ENCODE measurements around the gene ARHGAP26. TPM values are rescaled to one million over a fixed set of nuclear protein-coding genes. Genes with fewer than 3 reads are reported as not detected.
"Not testable (repeated sequence)": the region's sequence is repeated elsewhere in the genome, so short reads cannot be mapped to it uniquely, and the experiment has no call there.

The ARHGAP26 gene
- total RNA-seq, 2 donors from 2014 or later: 21.3 to 22.7 TPM

DNA sequence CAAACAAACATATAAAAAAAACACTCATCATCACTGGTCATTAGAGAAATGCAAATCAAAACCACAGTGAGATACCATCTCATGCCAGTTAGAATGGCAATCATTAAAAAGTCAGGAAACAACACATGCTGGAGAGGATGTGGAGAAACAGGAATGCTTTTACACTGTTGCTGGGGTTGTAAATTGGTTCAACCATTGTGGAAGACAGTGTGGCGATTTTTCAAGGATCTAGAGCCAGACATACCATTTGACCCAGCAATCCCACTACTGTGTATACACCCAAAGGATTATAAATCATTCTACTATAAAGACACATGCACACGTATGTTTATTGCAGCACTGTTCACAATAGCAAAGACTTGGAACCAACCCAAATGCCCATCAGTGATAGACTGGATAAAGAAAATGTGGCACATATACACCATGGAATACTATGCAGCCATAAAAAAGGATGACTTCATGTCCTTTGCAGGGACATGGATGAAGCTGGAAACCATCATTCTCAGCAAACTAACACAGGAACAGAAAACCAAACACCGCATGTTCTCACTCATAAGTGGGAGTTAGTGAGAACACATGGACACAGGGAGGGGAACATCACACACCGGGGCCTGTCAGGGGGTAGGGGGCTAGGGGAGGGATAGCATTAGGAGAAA is 433.3 kb downstream of the ARHGAP26 start:
- H3K4me3 Mint-ChIP-seq; H3K27ac Mint-ChIP-seq; H3K36me3 Mint-ChIP-seq (ENCODE audit: low read depth); DNase-seq; H3K27me3 Mint-ChIP-seq; H3K4me1 Mint-ChIP-seq; ATAC-seq; H3K9me3 ChIP-seq (ENCODE audit: control insufficient read depth, low read length, poor library complexity, severe bottlenecking): not testable (repeated sequence)

GRCh38 chr5:143204474-143205246 is 434.5 kb downstream of the ARHGAP26 start:
- Mint-ChIP-seq H3K27me3 (no peaks in the 10 kb centered on the region), H3K27ac (no peak overlapping the region)

GRCh38 chr5:143205386-143205785 is 435.2 kb downstream of the ARHGAP26 start:
- H3K4me1 Mint-ChIP-seq: peaks cover 2% of the 10 kb centered on the region
- ATAC-seq (no peak), DNase-seq (no peak)
- H3K27me3 Mint-ChIP-seq: no peaks in the 10 kb centered on the region
- H3K27ac Mint-ChIP-seq: no peak overlapping the region
- no peak overlapping the region for H3K4me3 Mint-ChIP-seq
- no peaks in the 10 kb centered on the region for H3K9me3 ChIP-seq (ENCODE audit: control insufficient read depth, low read length, poor library complexity, severe bottlenecking)
- peaks cover 4% of the 10 kb centered on the region for H3K36me3 Mint-ChIP-seq (ENCODE audit: low read depth)

More at GRCh38 chr5:143204474-143205246, 434.5 kb downstream of the ARHGAP26 start:
- ATAC-seq (no peak), DNase-seq (no peak)
- Mint-ChIP-seq H3K4me1 (peaks cover 2% of the 10 kb centered on the region), H3K36me3 (ENCODE audit: low read depth) (peaks cover 6% of the 10 kb centered on the region), H3K4me3 (no peak overlapping the region)
- no peaks in the 10 kb centered on the region for H3K9me3 ChIP-seq (ENCODE audit: control insufficient read depth, low read length, poor library complexity, severe bottlenecking)

DNA sequence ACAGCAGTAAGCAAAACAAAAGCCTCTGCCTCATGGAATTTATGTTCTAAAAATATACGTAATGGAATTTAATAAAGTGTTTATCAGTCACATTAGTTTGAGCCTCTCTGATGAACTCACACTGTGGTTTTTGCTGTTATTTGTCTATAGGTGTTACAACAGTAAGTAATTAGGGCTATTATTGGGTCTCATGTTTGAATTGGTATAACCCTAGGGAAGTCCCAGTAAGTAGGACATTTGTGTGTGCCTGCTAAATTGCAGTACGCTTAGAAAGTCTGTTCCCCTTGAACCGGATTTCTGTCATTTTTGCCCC is 435.7 kb downstream of the ARHGAP26 start:
- Mint-ChIP-seq H3K27ac (peak overlapping the region; percentile 8), H3K36me3 (ENCODE audit: low read depth) (peaks cover 4% of the 10 kb centered on the region), H3K27me3 (no peaks in the 10 kb centered on the region), H3K4me3 (no peak overlapping the region), H3K4me1 (peaks cover 2% of the 10 kb centered on the region)
- ATAC-seq: no peak
- H3K9me3 ChIP-seq (ENCODE audit: control insufficient read depth, low read length, poor library complexity, severe bottlenecking): no peaks in the 10 kb centered on the region
- no peak for DNase-seq

DNA sequence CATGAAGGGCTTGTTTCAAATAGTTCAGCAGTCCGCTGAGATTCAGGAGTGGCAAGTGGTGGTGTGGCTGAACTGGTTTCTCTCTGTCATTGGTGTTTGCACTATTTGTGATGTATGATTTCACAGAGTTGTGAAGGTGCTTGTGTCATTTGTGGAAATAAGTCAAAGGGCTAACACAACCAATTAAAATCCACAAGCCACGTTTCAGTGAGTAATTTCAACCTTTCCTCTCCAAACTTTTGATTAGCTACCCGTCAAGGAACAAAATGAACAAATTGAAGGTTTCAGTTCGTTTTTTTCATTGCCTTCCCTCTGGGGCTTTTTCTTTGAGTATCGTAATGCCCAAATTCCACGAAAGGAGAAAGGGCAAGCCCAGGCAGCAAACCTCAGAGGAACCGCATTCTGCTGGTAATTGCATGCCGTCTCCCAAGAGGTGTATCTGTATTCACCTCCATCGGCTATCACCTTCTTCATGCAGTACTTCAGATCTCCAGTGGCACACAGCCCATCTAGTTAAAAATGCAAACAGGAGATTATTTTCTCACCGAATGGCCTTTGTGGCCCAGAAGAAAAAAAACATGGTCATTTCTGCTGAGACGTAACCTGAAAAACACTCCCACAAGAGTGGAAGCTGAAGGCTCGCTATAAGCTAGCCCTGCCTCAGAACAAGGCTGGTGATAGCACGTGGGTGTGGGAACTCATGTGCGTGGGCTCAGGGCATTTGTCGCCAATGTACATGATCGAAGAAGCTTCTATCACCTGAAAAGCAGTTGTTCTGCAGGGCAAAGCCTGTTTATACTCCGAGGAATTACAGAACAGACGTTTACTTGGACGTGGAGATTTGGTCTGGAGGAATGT is 436.2 kb downstream of the ARHGAP26 start:
- ATAC-seq (no peak), DNase-seq (no peak)
- Mint-ChIP-seq H3K4me3 (no peak overlapping the region), H3K4me1 (peaks cover 2% of the 10 kb centered on the region), H3K27ac (peak overlapping the region; percentile 8), H3K36me3 (ENCODE audit: low read depth) (peaks cover 4% of the 10 kb centered on the region), H3K27me3 (no peaks in the 10 kb centered on the region)
- H3K9me3 ChIP-seq (ENCODE audit: control insufficient read depth, low read length, poor library complexity, severe bottlenecking): no peaks in the 10 kb centered on the region

DNA sequence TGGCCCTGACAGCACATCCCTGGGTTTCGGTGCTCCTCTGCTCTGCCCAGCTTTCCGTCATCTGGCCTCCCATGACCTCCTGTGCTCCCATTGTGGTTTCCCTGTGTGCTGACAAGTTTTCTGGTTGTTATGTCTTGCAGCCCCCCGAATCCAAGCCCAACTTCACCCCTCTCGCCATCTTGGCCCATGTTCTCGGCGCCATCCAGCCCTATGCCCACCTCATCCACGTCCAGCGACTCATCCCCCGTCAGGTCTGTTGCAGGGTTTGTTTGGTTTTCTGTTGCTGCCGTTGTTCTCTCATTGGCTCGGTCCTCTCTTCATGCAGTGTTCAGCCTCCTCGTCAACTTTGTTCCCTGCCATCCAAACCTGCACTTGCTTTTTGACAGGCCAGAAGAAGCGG is 436.9 kb downstream of the ARHGAP26 start:
- H3K36me3 Mint-ChIP-seq (ENCODE audit: low read depth): peaks cover 4% of the 10 kb centered on the region
- no peak for DNase-seq
- no peak overlapping the region for H3K4me3 Mint-ChIP-seq
- H3K27me3 Mint-ChIP-seq: no peaks in the 10 kb centered on the region
- ATAC-seq: no peak
- H3K4me1 Mint-ChIP-seq: peaks cover 2% of the 10 kb centered on the region
- no peaks in the 10 kb centered on the region for H3K9me3 ChIP-seq (ENCODE audit: control insufficient read depth, low read length, poor library complexity, severe bottlenecking)
- H3K27ac Mint-ChIP-seq: no peak overlapping the region

DNA sequence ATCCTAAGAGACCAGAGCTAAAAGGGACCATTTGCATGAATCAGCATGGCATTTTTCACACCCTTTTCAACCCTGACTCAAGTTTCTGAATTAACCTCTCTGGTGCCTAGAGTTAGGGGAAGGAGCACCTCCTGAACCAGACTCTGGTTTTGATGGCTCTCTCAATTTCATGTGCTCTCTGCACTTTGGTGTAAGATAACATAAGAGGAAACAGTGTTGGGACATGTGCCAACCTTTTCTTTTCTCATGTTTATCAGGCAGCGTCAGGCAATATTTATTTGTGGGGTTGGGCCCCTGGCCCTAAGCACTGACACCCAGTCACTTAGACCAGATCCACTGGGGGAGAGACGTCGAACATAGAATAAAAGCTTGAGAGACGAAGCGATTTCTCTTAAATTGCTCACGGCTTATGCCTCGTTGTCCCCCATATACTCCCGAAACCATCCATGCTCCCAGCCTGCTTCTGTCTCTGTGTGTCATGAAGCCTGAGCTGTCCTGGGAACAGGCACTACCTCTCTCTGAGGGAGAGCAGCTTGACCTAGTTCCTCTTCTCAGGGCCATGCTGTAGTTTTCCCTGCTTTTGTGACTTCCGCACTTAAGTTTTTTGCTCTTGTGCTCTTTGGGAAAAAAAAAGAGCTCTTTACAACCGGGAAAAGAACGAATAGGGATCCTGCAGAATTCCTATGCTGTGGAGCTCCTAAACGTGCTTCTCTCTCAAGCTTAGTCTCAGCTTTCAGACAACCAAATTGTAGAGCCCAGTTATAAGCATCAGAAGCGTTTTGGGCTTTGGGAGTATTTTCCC is 437.6 kb downstream of the ARHGAP26 start:
- H3K27me3 Mint-ChIP-seq: no peaks in the 10 kb centered on the region
- no peak overlapping the region for H3K27ac Mint-ChIP-seq
- no peak overlapping the region for H3K4me3 Mint-ChIP-seq
- H3K36me3 Mint-ChIP-seq (ENCODE audit: low read depth): peaks cover 4% of the 10 kb centered on the region
- peaks cover 2% of the 10 kb centered on the region for H3K4me1 Mint-ChIP-seq
- DNase-seq: no peak
- H3K9me3 ChIP-seq (ENCODE audit: control insufficient read depth, low read length, poor library complexity, severe bottlenecking): no peaks in the 10 kb centered on the region
- no peak for ATAC-seq

DNA sequence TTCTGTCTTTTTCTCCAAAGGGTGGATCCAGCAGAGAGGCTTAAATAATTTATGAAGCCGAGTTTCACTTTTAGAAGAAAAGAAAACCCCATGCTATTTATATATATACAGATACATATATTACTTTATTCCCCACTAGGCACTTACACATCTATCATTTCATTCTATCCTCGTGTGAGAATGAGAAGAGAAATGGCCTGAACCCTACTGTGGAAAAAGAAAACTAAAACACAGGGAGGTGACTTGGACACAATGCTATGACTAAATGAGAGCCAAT is 438.1 kb downstream of the ARHGAP26 start:
- ATAC-seq (no peak), DNase-seq (no peak)
- Mint-ChIP-seq H3K4me3 (no peak overlapping the region), H3K27me3 (no peaks in the 10 kb centered on the region), H3K27ac (no peak overlapping the region), H3K36me3 (ENCODE audit: low read depth) (peaks cover 4% of the 10 kb centered on the region), H3K4me1 (peaks cover 2% of the 10 kb centered on the region)
- no peaks in the 10 kb centered on the region for H3K9me3 ChIP-seq (ENCODE audit: control insufficient read depth, low read length, poor library complexity, severe bottlenecking)

DNA sequence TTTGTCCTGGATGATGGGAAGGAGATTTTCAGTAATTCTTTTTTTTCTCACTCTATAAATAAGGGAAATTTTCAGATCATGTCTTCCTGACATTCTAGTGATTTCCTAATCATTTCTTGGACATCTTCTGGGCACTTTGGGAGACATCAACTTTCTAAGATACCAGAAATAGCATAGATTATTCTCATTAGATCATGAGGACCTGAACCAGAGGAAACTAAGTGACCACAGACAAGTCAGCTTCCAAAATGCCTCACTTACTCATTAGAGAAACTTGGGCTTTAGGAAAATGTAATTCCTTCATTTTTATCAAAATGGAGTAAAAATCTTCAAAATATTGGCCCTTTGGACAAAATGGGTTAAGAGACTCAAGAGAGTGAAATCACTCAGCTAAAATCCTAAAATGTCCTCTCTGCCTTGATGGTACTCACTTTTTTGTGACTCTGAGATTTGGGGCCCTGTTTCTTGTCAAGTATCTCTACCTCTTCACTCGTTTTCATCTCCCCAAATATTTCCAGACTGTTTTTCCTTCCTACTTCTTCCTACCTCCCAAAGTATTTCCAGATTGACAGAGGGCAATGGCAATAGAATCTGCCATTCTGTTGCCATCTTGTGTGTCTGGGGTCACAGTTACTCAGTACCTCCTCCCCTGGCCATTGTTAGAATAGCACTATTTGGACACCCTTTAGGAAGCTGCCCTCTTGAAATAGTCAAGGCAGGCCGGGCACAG is 438.8 kb downstream of the ARHGAP26 start:
- no peaks in the 10 kb centered on the region for H3K9me3 ChIP-seq (ENCODE audit: control insufficient read depth, low read length, poor library complexity, severe bottlenecking)
- Mint-ChIP-seq H3K27ac (no peak overlapping the region), H3K4me1 (peaks cover 6% of the 10 kb centered on the region), H3K4me3 (no peak overlapping the region), H3K27me3 (no peaks in the 10 kb centered on the region), H3K36me3 (ENCODE audit: low read depth) (peaks cover 4% of the 10 kb centered on the region)
- DNase-seq: no peak
- ATAC-seq: no peak

DNA sequence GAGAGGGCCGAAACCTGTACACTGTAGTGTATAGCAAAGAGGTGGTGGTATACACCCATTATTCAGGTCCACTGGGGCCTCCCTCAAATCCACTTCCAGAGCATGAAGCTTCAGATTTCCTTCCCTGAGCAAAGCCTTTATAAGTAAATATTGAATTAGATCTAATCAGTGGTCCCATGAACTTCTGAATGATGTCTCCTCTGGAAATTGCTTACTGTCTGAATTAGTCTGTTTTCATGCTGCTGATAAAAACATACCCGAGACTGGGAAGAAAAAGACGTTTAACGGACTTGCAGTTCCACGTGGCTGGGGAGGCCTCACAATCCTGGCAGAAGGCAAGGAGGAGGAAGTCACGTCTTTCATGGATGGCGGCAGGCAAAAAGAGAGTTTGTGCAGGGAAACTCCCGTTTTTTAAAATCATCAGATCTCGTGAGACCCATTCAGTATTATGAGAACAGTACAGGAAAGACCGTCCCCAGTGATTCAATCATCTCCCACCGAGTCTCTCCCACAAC is 439.8 kb downstream of the ARHGAP26 start:
- H3K4me3 Mint-ChIP-seq: no peak overlapping the region
- peaks cover 6% of the 10 kb centered on the region for H3K36me3 Mint-ChIP-seq (ENCODE audit: low read depth)
- peaks cover 8% of the 10 kb centered on the region for H3K4me1 Mint-ChIP-seq
- ATAC-seq (no peak), DNase-seq (no peak)
- H3K27me3 Mint-ChIP-seq: no peaks in the 10 kb centered on the region
- H3K27ac Mint-ChIP-seq: no peak overlapping the region
- H3K9me3 ChIP-seq (ENCODE audit: control insufficient read depth, low read length, poor library complexity, severe bottlenecking): no peaks in the 10 kb centered on the region

GRCh38 chr5:143210576-143210975 is 440.4 kb downstream of the ARHGAP26 start:
- no peaks in the 10 kb centered on the region for H3K27me3 Mint-ChIP-seq
- no peaks in the 10 kb centered on the region for H3K9me3 ChIP-seq (ENCODE audit: control insufficient read depth, low read length, poor library complexity, severe bottlenecking)
- DNase-seq (no peak), ATAC-seq (no peak)
- H3K4me1 Mint-ChIP-seq: peaks cover 8% of the 10 kb centered on the region
- H3K4me3 Mint-ChIP-seq: no peak overlapping the region
- H3K36me3 Mint-ChIP-seq (ENCODE audit: low read depth): peaks cover 4% of the 10 kb centered on the region
- no peak overlapping the region for H3K27ac Mint-ChIP-seq

DNA sequence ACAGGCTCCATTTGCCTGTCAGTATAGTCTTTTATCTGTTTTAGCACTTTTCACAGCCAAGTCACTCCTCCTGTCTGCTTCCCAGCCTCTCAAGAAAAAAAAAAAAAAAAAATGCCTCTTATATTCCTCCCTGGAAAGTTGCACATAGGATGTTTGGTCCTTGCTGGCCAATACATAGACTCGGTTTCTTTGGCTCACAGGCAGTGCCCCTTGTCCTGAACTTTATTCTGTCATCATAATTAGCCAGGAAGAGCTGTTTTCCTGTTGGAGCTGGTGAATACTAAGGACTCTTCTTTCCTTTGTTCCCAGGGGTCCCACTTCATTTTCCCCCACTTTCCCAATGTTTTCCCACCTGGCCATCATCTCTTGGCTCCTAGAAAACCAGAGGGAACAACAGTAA is 442.1 kb downstream of the ARHGAP26 start:
- no peaks in the 10 kb centered on the region for H3K27me3 Mint-ChIP-seq
- no peaks in the 10 kb centered on the region for H3K9me3 ChIP-seq (ENCODE audit: control insufficient read depth, low read length, poor library complexity, severe bottlenecking)
- H3K4me1 Mint-ChIP-seq: peaks cover 7% of the 10 kb centered on the region
- H3K36me3 Mint-ChIP-seq (ENCODE audit: low read depth): peaks cover 7% of the 10 kb centered on the region
- DNase-seq (no peak), ATAC-seq (no peak)
- no peak overlapping the region for H3K27ac Mint-ChIP-seq
- H3K4me3 Mint-ChIP-seq: no peak overlapping the region
